ENCODE data around the gene RNF157. TPM values are rescaled to one million over a fixed set of nuclear protein-coding genes. Genes with fewer than 3 reads are reported as not detected.

Gene RNF157
- total and polyA plus RNA-seq, 9 of the 15 experiments (the other 6 are each of a cell fraction or from before 2014, with no cell fraction given) = 8.1 to 31.7 (median 20.8) TPM

DNA sequence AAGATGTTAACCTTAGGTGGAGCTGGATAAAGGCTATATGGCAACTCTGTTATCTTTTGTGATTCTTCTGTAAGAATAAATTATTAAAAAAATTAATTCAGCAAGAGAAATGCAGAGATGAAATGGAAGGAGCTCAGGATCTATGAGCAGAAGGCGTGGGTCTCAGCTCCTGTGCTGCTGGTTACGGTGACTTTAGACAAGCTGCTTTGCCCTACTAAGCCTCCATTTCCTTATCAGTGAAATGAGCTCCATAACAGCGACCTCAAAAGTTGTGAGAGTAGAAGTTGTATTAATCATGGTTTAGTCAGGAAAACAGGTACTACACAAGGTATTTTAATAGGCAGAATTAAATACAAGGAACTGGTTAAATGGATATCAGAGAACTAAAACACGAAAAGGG lies 51.0 kb downstream of the RNF157 start (continued):
- TF ChIP-seq ZNF77 (CRISPR knock-in tag; IDR thresholded peaks at IDR 0.05) = no peak
- TF ChIP-seq CBFA2T3 (IDR thresholded peaks at IDR 0.05) = no peak
- no peak for TF ChIP-seq PTBP1 (IDR thresholded peaks at IDR 0.05; ENCODE audit: low read depth, low read length)
- TF ChIP-seq, protein P1, sequence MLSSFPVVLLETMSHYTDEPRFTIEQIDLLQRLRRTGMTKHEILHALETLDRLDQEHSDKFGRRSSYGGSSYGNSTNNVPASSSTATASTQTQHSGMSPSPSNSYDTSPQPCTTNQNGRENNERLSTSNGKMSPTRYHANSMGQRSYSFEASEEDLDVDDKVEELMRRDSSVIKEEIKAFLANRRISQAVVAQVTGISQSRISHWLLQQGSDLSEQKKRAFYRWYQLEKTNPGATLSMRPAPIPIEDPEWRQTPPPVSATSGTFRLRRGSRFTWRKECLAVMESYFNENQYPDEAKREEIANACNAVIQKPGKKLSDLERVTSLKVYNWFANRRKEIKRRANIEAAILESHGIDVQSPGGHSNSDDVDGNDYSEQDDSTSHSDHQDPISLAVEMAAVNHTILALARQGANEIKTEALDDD (IDR thresholded peaks at IDR 0.05) = peak; percentile 45; the same call in 1 of the 2 replicates
- no peak for TF ChIP-seq SRSF1 (IDR thresholded peaks at IDR 0.05; ENCODE audit: low read depth, low read length)
- no peak for TF ChIP-seq ZNF23 (CRISPR knock-in tag; IDR thresholded peaks at IDR 0.05)
- TF ChIP-seq FOS (IDR thresholded peaks at IDR 0.05; ENCODE audit: extremely low read depth, insufficient read length) = no peak
- TF ChIP-seq ZNF354B (CRISPR knock-in tag; IDR thresholded peaks at IDR 0.05) = no peak
- no peak for TF ChIP-seq NR4A1 (CRISPR knock-in tag; IDR thresholded peaks at IDR 0.05)
- no peak for TF ChIP-seq NR4A1 (tag; IDR thresholded peaks at IDR 0.05)
- TF ChIP-seq, protein P2, sequence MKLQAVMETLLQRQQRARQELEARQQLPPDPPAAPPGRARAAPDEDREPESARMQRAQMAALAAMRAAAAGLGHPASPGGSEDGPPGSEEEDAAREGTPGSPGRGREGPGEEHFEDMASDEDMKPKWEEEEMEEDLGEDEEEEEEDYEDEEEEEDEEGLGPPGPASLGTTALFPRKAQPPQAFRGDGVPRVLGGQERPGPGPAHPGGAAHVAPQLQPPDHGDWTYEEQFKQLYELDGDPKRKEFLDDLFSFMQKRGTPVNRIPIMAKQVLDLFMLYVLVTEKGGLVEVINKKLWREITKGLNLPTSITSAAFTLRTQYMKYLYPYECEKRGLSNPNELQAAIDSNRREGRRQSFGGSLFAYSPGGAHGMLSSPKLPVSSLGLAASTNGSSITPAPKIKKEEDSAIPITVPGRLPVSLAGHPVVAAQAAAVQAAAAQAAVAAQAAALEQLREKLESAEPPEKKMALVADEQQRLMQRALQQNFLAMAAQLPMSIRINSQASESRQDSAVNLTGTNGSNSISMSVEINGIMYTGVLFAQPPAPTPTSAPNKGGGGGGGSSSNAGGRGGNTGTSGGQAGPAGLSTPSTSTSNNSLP (IDR thresholded peaks at IDR 0.05; ENCODE audit: borderline replicate concordance, low read depth, low read length) = no peak
